Gastrocnemius medialis (tissue), 4 donors: ENCODE data around the gene LRRC41.

Experiments used
- POLR2A ChIP-seq, 2 donors: fragments of 450-650 bp; IDR thresholded peaks; one replicate each; pipeline ENCODE4 v1.6.1; 2017; ENCODE audit warnings: antibody characterized with exemption in 2 of 2, mild to moderate bottlenecking in 2 of 2, moderate library complexity in 2 of 2
- TF ChIP-seq, protein P1 (sequence below), 5 experiments: fragments of 450-650 bp in 3 of 5; fragments of 200-600 bp in 2 of 5; sonication (generic) in 2 of 5; IDR thresholded peaks in 4 of 5; conservative IDR thresholded peaks in 1 of 5; 1 replicate in 4 of 5; 2 replicates in 1 of 5; pipeline ENCODE4 v1.5.1; 2016 to 2019; ENCODE audit warnings: antibody characterized with exemption in 5 of 5, mild to moderate bottlenecking in 3 of 5, moderate library complexity in 3 of 5

DNA sequence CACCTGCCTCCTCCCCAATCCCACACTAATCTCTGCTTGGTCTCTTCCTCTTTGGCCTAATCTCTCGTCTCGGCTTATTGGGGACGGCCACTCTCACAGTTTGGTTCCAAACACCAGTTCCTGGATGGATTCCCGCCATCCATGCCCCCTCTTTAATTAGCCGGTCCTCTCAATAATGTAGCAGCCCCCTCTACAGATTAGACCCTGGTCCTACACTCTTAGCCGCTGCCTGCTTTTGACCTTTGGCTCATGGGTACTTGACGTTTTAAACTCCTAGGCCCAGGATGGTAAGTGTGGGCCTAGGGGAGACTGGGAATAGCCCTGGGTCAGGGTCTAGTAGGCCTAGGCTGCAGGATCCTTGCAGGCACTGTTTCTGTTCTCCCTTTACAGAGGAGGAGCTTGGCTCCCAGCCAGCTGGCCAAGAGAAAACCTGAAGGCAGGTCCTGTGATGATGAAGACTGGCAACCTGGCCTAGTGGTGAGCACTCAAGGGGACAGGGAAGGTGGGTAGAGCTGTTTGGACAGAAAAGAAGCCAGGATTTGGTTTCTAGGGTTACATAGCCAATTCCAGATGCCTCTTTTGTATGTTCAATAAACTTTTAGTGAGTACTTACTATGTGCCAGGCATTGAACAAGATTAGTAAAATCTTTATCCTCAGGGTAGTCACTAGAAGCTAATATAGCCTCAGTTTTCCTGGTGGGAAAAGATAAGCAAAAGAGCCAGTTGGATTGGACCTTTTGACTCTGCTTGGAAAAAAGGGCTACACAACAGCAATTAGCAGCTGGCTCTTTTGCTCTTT, 55.1 kb downstream of the LRRC41 start:
- TF ChIP-seq, protein P1, sequence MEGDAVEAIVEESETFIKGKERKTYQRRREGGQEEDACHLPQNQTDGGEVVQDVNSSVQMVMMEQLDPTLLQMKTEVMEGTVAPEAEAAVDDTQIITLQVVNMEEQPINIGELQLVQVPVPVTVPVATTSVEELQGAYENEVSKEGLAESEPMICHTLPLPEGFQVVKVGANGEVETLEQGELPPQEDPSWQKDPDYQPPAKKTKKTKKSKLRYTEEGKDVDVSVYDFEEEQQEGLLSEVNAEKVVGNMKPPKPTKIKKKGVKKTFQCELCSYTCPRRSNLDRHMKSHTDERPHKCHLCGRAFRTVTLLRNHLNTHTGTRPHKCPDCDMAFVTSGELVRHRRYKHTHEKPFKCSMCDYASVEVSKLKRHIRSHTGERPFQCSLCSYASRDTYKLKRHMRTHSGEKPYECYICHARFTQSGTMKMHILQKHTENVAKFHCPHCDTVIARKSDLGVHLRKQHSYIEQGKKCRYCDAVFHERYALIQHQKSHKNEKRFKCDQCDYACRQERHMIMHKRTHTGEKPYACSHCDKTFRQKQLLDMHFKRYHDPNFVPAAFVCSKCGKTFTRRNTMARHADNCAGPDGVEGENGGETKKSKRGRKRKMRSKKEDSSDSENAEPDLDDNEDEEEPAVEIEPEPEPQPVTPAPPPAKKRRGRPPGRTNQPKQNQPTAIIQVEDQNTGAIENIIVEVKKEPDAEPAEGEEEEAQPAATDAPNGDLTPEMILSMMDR (IDR thresholded peaks at IDR 0.05 in 4 of 5, conservative IDR thresholded peaks at IDR 0.05 in 1 of 5): no peak
- no peak for TF ChIP-seq POLR2A (IDR thresholded peaks at IDR 0.05)
